ENCODE data around the gene DRC7. TPM values are rescaled to one million over a fixed set of nuclear protein-coding genes. Genes with fewer than 3 reads are reported as not detected.

DRC7 gene
- polyA plus RNA-seq, 1 of the 3 experiments (the other 2 are of a cell fraction) = 0.58 TPM

DNA sequence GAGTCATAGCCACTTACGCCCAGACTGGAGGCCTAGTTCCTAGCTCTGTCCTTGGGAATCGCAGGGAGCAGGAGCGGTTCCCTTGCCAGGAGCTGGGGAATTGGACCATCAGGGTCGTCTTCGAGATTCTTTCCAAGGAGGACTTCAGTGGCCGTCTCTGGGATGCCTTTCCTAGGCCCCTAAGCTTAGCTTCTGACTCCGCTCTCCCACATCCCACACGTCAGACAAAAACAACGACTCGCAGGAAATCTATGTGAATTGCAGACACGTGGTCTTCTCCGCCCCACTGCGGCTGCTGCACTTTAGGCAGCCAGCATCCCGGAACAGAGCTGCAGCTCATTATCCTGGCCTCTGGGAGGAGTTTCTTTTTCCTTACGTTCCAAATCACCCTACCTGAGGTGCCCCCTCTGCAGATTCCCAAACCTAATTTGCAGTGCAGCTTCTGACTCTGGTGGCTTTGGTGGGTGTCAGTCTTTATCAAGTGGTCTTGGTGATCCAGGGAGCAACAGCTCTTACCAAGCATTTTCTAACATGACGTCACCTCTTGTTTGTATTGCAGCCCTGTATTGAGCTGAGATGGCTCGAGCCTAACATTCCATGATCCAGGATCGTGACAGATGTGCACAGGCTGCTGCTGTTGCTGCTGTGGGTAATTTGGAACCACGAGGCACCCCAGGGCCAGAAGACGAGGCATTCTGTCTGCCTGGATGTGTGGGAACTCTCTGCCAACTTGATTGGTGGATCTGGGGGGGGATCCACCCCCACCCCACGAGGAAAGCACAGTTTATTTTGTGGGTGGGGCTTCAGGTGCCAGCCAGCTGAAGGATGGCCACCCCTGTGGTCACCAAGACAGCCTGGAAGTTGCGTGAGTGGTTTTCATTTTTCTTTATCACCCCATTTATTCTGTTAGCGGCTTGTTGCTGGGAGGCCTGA lies 42.1 kb downstream of the DRC7 start (continued):
- no peak for TF ChIP-seq CHD2 (IDR thresholded peaks at IDR 0.05; ENCODE audit: low read length, partially characterized antibody)
- TF ChIP-seq GABPA (IDR thresholded peaks at IDR 0.05; ENCODE audit: low read depth) = no peak
- no peak for TF ChIP-seq RXRA (IDR thresholded peaks at IDR 0.05; ENCODE audit: borderline replicate concordance, low read depth)
- TF ChIP-seq, protein P1, sequence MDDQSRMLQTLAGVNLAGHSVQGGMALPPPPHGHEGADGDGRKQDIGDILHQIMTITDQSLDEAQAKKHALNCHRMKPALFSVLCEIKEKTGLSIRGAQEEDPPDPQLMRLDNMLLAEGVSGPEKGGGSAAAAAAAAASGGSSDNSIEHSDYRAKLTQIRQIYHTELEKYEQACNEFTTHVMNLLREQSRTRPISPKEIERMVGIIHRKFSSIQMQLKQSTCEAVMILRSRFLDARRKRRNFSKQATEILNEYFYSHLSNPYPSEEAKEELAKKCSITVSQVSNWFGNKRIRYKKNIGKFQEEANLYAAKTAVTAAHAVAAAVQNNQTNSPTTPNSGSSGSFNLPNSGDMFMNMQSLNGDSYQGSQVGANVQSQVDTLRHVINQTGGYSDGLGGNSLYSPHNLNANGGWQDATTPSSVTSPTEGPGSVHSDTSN (IDR thresholded peaks at IDR 0.05) = no peak

DNA sequence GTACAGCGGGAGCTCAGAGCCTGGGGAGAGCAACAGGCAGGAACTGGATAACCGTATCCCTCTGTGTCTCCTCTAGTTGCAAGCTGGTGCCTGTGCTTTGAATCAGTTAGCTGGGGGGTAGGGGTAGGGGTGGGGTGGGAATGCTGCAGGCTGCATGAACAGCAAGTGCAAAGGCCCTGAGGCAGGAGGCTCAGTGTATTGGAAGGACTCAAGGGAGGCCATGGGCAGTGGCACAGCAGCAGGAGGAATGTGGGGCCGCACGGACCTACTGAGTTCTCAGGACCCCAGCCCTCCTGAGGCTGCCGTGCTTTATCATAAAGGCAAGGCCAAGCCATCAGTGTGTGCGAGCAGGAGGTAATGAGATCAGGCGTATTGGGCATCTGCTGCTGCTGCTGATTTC lies 44.2 kb downstream of the DRC7 start:
- no peak for TF ChIP-seq ELF1 (IDR thresholded peaks at IDR 0.05)
- no peak for TF ChIP-seq RXRA (IDR thresholded peaks at IDR 0.05; ENCODE audit: borderline replicate concordance, low read depth)
- no peak for TF ChIP-seq RCOR1 (IDR thresholded peaks at IDR 0.05; ENCODE audit: low read length)
- TF ChIP-seq POLR2AphosphoS5 (IDR thresholded peaks at IDR 0.05; ENCODE audit: low read depth, low read length) = no peak
- TF ChIP-seq EP300 (IDR thresholded peaks at IDR 0.05; ENCODE audit: borderline replicate concordance in 1 of 2, low read depth in 1 of 2, low read length in 1 of 2) = no peak
- TF ChIP-seq, protein P2, sequence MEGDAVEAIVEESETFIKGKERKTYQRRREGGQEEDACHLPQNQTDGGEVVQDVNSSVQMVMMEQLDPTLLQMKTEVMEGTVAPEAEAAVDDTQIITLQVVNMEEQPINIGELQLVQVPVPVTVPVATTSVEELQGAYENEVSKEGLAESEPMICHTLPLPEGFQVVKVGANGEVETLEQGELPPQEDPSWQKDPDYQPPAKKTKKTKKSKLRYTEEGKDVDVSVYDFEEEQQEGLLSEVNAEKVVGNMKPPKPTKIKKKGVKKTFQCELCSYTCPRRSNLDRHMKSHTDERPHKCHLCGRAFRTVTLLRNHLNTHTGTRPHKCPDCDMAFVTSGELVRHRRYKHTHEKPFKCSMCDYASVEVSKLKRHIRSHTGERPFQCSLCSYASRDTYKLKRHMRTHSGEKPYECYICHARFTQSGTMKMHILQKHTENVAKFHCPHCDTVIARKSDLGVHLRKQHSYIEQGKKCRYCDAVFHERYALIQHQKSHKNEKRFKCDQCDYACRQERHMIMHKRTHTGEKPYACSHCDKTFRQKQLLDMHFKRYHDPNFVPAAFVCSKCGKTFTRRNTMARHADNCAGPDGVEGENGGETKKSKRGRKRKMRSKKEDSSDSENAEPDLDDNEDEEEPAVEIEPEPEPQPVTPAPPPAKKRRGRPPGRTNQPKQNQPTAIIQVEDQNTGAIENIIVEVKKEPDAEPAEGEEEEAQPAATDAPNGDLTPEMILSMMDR (IDR thresholded peaks at IDR 0.05) = no peak
- no peak for TF ChIP-seq GABPA (IDR thresholded peaks at IDR 0.05; ENCODE audit: low read depth)
- TF ChIP-seq SMC3 (IDR thresholded peaks at IDR 0.05; ENCODE audit: low read depth, low read length) = no peak
- TF ChIP-seq, protein P1 (IDR thresholded peaks at IDR 0.05) = no peak
- ChIA-PET POLR2A (no interaction called here), CTCF (interaction anchor here (1.2 to 2.0 kb wide), 2 partner anchors 90 to 162 kb away, joined by 4 to 6 read pairs; no protein-coding TSS in a partner anchor)

More for the DNA sequence above, 44.2 kb downstream of the DRC7 start:
- Histone ChIP-seq H3K4me1 (ENCODE audit: control insufficient read depth in 1 of 2, insufficient read depth in 2 of 2, low read depth in 1 of 2, low read length in 1 of 2) (peaks cover 9 to 15% of the 10 kb centered on the region in 2 experiments; a peak in 2 of 4 replicates), H3K9me3 (no peaks in the 10 kb centered on the region), H4K20me1 (ENCODE audit: insufficient read depth) (no peaks in the 10 kb centered on the region), H3K27me3 (ENCODE audit: insufficient read depth) (no peaks in the 10 kb centered on the region), H3K9me2 (no peaks in the 10 kb centered on the region), H3F3A (replicated peaks; ENCODE audit: insufficient read depth) (no peaks in the 10 kb centered on the region), H3K79me2 (ENCODE audit: insufficient read depth) (peaks cover 23% of the 10 kb centered on the region; the same call in 1 of the 2 replicates), H3K36me3 (replicated peaks in 1 of 2; ENCODE audit: control insufficient read depth in 1 of 2, insufficient read depth in 2 of 2, low read length in 1 of 2) (peaks cover 0 to 13% of the 10 kb centered on the region in 2 experiments), H3K9ac (no peak overlapping the region), H2AFZ (ENCODE audit: low read depth) (no peak overlapping the region), H3K27ac (ENCODE audit: low read depth in 2 of 2, low read length in 1 of 2) (no peak overlapping the region), H3K4me2 (no peak overlapping the region), H3K4me3 (ENCODE audit: low read depth in 2 of 2, low read length in 1 of 2) (no peak overlapping the region)
- WGBS (ENCODE audit: low lambda C conversion rate) = 92% methylated on average over 2 of the region's 7 CpGs
- DNase-seq = no peak
